Astrocyte (in vitro differentiated cells and primary cell): ENCODE measurements around the gene FRMD6. TPM values are rescaled to one million over a fixed set of nuclear protein-coding genes. Genes with fewer than 3 reads are reported as not detected.
A peak's percentile ranks its signal among the peaks of the same experiment; 100 is the strongest.

Source experiments
- DNase-seq: peaks from one replicate; pipeline ENCODE4 v3.0.0-alpha.2; 2010; ENCODE audit warnings: low read depth
- FAIRE-seq: peaks from 2 replicates; lab custom pipeline; 2011; peaks lifted over from hg19 to GRCh38; lab: Jason Lieb, UNC
- H2AFZ ChIP-seq: 2 replicates; pipeline ENCODE4 v1.6.0; 2012; ENCODE audit warnings: low read depth, low read length, inconsistent platforms
- H3K27ac ChIP-seq: 2 replicates; pipeline ENCODE4 v1.5.1; 2011; ENCODE audit warnings: low read depth, low read length, inconsistent platforms
- H3K27me3 ChIP-seq: 2 replicates; pipeline ENCODE4 v1.6.0; 2011; ENCODE audit warnings: low read length, inconsistent platforms; ENCODE audit not compliant: insufficient read depth
- H3K36me3 ChIP-seq: 2 replicates; pipeline ENCODE4 v1.5.1; 2011; ENCODE audit warnings: low read length, inconsistent platforms; ENCODE audit not compliant: insufficient read depth
- H3K4me1 ChIP-seq: 2 replicates; pipeline ENCODE4 v1.5.1; 2011; ENCODE audit warnings: low read length, inconsistent platforms; ENCODE audit not compliant: insufficient read depth
- H3K4me2 ChIP-seq: 2 replicates; pipeline ENCODE4 v1.6.0; 2012; ENCODE audit warnings: low read length, inconsistent platforms
- H3K4me3 ChIP-seq: 2 replicates; pipeline ENCODE4 v1.5.1; 2011; ENCODE audit warnings: low read depth, mild to moderate bottlenecking, low read length, inconsistent platforms; ENCODE audit not compliant: insufficient read depth
- H3K79me2 ChIP-seq: 2 replicates; pipeline ENCODE4 v1.6.0; 2012; ENCODE audit warnings: mild to moderate bottlenecking, low read length, inconsistent platforms; ENCODE audit not compliant: insufficient read depth
- H3K9ac ChIP-seq: 2 replicates; pipeline ENCODE4 v1.6.0; 2012; ENCODE audit warnings: mild to moderate bottlenecking, low read length, inconsistent platforms
- H3K9me3 ChIP-seq: 2 replicates; pipeline ENCODE4 v1.5.1; 2012; ENCODE audit warnings: low read depth, mild to moderate bottlenecking, low read length, inconsistent platforms; ENCODE audit not compliant: insufficient read depth
- H4K20me1 ChIP-seq: 2 replicates; pipeline ENCODE4 v1.6.0; 2012; ENCODE audit warnings: low read length, inconsistent platforms; ENCODE audit not compliant: insufficient read depth
- H3K27ac Mint-ChIP-seq: one replicate; pipeline ENCODE4 v1.8.0; 2021; ENCODE audit warnings: mild to moderate bottlenecking, mixed read lengths; ENCODE audit not compliant: unreplicated experiment
- H3K27me3 Mint-ChIP-seq: one replicate; pipeline ENCODE4 v1.8.0; 2021; ENCODE audit warnings: low read depth, mixed read lengths; ENCODE audit not compliant: unreplicated experiment
- H3K36me3 Mint-ChIP-seq: one replicate; pipeline ENCODE4 v1.8.0; 2021; ENCODE audit warnings: low read depth, mixed read lengths; ENCODE audit not compliant: unreplicated experiment
- H3K4me1 Mint-ChIP-seq: one replicate; pipeline ENCODE4 v1.8.0; 2021; ENCODE audit warnings: low read depth, mixed read lengths; ENCODE audit not compliant: unreplicated experiment
- H3K4me3 Mint-ChIP-seq: one replicate; pipeline ENCODE4 v1.8.0; 2021; ENCODE audit warnings: mild to moderate bottlenecking, moderate library complexity, mixed read lengths; ENCODE audit not compliant: unreplicated experiment
- H3K9me3 Mint-ChIP-seq: one replicate; pipeline ENCODE4 v1.8.0; 2021; ENCODE audit warnings: mild to moderate bottlenecking, mixed read lengths; ENCODE audit not compliant: unreplicated experiment
- EZH2 ChIP-seq: IDR thresholded peaks from 2 replicates; pipeline ENCODE4 v1.6.1; 2012; ENCODE audit warnings: mild to moderate bottlenecking, low read length, inconsistent platforms; ENCODE audit not compliant: insufficient read depth
- total RNA-seq: library from RNA; stranded (reverse); gene quantifications from 2 replicates; pipeline ENCODE4 v1.2.1, GENCODE V29; 2021
- TF ChIP-seq, protein P1 (sequence below): IDR thresholded peaks from 2 replicates; pipeline ENCODE4 v1.5.1; 2011; ENCODE audit warnings: low read depth, mild to moderate bottlenecking, inconsistent platforms, low read length, moderate library complexity; ENCODE audit not compliant: insufficient read depth

The FRMD6 gene
- total RNA-seq, 1 donor from 2014 or later = 492 TPM

DNA sequence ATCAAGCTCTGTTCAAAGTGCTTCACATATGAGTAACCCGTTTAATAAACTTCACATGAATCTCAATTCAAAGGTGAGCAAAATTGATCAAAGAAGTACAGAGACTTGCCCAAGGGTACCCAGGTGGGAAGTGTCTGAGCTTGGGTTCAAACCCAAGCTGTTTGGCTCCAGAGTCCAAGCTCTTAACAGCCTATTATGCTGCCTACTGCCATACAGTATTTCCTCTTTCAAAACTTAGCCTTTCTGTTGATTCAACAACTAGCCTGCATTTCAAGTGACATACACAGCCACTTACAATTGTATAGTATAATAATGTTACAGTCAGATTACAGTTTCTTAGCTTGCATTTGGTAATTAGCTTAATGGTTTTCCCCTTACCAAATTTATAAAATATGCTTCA is 29.7 kb downstream of the FRMD6 start:
- H4K20me1 ChIP-seq = peaks cover 87% of the 10 kb centered on the region
- peak overlapping the region; percentile 22 for H3K27ac Mint-ChIP-seq
- H3K27me3 Mint-ChIP-seq = no peaks in the 10 kb centered on the region
- H3K4me3 Mint-ChIP-seq = peak overlapping the region; percentile 29
- H3K9ac ChIP-seq = no peak overlapping the region
- no peak overlapping the region for H2AFZ ChIP-seq
- FAIRE-seq (no peak), DNase-seq (no peak)
- H3K36me3 ChIP-seq = peaks cover 27% of the 10 kb centered on the region
- H3K4me1 Mint-ChIP-seq = peaks cover 79% of the 10 kb centered on the region
- no peak overlapping the region for H3K4me3 ChIP-seq
- peaks cover 30% of the 10 kb centered on the region for H3K4me1 ChIP-seq
- peaks cover 16% of the 10 kb centered on the region for H3K36me3 Mint-ChIP-seq
- no peaks in the 10 kb centered on the region for H3K9me3 Mint-ChIP-seq
- H3K27ac ChIP-seq = no peak overlapping the region
- H3K79me2 ChIP-seq = peaks cover 100% of the 10 kb centered on the region
- TF ChIP-seq, protein P1, sequence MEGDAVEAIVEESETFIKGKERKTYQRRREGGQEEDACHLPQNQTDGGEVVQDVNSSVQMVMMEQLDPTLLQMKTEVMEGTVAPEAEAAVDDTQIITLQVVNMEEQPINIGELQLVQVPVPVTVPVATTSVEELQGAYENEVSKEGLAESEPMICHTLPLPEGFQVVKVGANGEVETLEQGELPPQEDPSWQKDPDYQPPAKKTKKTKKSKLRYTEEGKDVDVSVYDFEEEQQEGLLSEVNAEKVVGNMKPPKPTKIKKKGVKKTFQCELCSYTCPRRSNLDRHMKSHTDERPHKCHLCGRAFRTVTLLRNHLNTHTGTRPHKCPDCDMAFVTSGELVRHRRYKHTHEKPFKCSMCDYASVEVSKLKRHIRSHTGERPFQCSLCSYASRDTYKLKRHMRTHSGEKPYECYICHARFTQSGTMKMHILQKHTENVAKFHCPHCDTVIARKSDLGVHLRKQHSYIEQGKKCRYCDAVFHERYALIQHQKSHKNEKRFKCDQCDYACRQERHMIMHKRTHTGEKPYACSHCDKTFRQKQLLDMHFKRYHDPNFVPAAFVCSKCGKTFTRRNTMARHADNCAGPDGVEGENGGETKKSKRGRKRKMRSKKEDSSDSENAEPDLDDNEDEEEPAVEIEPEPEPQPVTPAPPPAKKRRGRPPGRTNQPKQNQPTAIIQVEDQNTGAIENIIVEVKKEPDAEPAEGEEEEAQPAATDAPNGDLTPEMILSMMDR = no peak
- no peaks in the 10 kb centered on the region for H3K9me3 ChIP-seq
- H3K27me3 ChIP-seq = no peaks in the 10 kb centered on the region
- H3K4me2 ChIP-seq = no peak overlapping the region

- peaks cover 83% of the 10 kb centered on the region for H4K20me1 ChIP-seq
- H3K9me3 Mint-ChIP-seq = no peaks in the 10 kb centered on the region
- H3K9ac ChIP-seq = no peak overlapping the region
- H3K27ac Mint-ChIP-seq = peak overlapping the region; percentile 93
- no peak for DNase-seq
- H3K9me3 ChIP-seq = no peaks in the 10 kb centered on the region
- peaks cover 70% of the 10 kb centered on the region for H3K4me1 Mint-ChIP-seq
- peaks cover 14% of the 10 kb centered on the region for H3K36me3 Mint-ChIP-seq
- no peak overlapping the region for H3K4me3 ChIP-seq
- peak; percentile 64 for FAIRE-seq
- H3K27me3 ChIP-seq = no peaks in the 10 kb centered on the region
- TF ChIP-seq, protein P1 = no peak
- no peak for TF ChIP-seq EZH2
- peaks cover 20% of the 10 kb centered on the region for H3K4me1 ChIP-seq
- H3K27ac ChIP-seq = no peak overlapping the region
- H3K4me3 Mint-ChIP-seq = peak overlapping the region; percentile 69
- peaks cover 100% of the 10 kb centered on the region for H3K79me2 ChIP-seq
- no peak overlapping the region for H2AFZ ChIP-seq
- H3K4me2 ChIP-seq = no peak overlapping the region
- no peaks in the 10 kb centered on the region for H3K27me3 Mint-ChIP-seq
- peaks cover 30% of the 10 kb centered on the region for H3K36me3 ChIP-seq
Measured at GRCh38 chr14:51682411-51682810, 30.7 kb downstream of the FRMD6 start.

DNA sequence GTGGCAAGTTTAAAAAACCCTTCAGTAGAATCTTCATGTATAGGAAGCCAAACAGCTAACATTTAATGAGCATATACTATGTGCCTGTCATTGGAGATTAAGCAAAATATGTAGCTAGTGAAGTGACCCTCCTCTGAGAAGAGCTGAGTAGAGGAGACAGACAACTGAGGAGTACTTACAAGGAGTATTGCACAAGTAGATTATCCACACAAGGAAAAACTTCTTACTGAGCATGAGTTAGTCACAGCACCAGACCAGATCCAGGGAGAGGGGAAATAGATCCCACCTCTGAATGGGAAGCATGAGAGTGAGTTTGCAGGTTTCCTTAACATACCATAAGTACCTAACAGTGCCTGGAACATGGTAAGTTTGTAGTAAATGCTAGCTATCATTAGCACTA is 33.0 kb downstream of the FRMD6 start:
- H3K9me3 Mint-ChIP-seq = no peaks in the 10 kb centered on the region
- Histone ChIP-seq H2AFZ (no peak overlapping the region), H3K27me3 (no peaks in the 10 kb centered on the region), H3K9me3 (no peaks in the 10 kb centered on the region), H3K36me3 (peaks cover 23% of the 10 kb centered on the region), H3K4me3 (no peak overlapping the region), H3K4me2 (no peak overlapping the region), H3K4me1 (peaks cover 5% of the 10 kb centered on the region), H3K9ac (no peak overlapping the region), H3K27ac (no peak overlapping the region), H4K20me1 (peaks cover 87% of the 10 kb centered on the region), H3K79me2 (peaks cover 100% of the 10 kb centered on the region)
- TF ChIP-seq EZH2 = no peak
- TF ChIP-seq, protein P1 = no peak
- no peak for DNase-seq
- peaks cover 66% of the 10 kb centered on the region for H3K4me1 Mint-ChIP-seq
- no peak overlapping the region for H3K27ac Mint-ChIP-seq
- FAIRE-seq = no peak
- peak overlapping the region; percentile 2 for H3K4me3 Mint-ChIP-seq
- H3K36me3 Mint-ChIP-seq = peaks cover 17% of the 10 kb centered on the region
- no peaks in the 10 kb centered on the region for H3K27me3 Mint-ChIP-seq
